ENCODE data around the gene SON. TPM values are rescaled to one million over a fixed set of nuclear protein-coding genes. Genes with fewer than 3 reads are reported as not detected.

SON gene
- total and polyA plus RNA-seq, 2 of the 13 experiments (the other 11 are each of a cell fraction or from before 2014, with no cell fraction given), result 61.3 to 78.3 TPM

GRCh38 chr21:33544451-33545195, 1.8 kb downstream of the SON start:
- Histone ChIP-seq H3K36me3 (replicated peaks in 1 of 2; ENCODE audit: control insufficient read depth in 1 of 2, insufficient read depth in 2 of 2, low read length in 2 of 2) (peaks cover 2 to 22% of the 10 kb centered on the region in 2 experiments; a peak in 4 of 5 replicates), H2AFZ (ENCODE audit: low read length) (no peak overlapping the region), H3K4me3 (replicated peaks in 1 of 3; ENCODE audit: insufficient read depth in 1 of 3, low read depth in 2 of 3, low read length in 3 of 3) (peak overlapping the region; percentile 85 to 98 (median 91); a peak in 5 of 6 replicates), H3K27ac (ENCODE audit: extremely low read length, insufficient read depth, low read length) (peak overlapping the region; percentile 100), H3K27me3 (ENCODE audit: control insufficient read depth in 1 of 2, insufficient read depth in 2 of 2, low read length in 2 of 2) (no peaks in the 10 kb centered on the region; a peak in 1 of 5 replicates), H3K79me2 (ENCODE audit: insufficient read depth, low read length) (peaks cover 85% of the 10 kb centered on the region), H3K9me3 (ENCODE audit: low read length) (no peaks in the 10 kb centered on the region), H3K9ac (ENCODE audit: insufficient read depth, low read depth, low read length) (peak overlapping the region; percentile 100), H3K4me1 (ENCODE audit: insufficient read depth, low read length) (peaks cover 26% of the 10 kb centered on the region), H4K20me1 (ENCODE audit: insufficient read depth, low read length) (peaks cover 55% of the 10 kb centered on the region), H3K4me2 (ENCODE audit: low read depth, low read length) (peak overlapping the region; percentile 87)
- WGBS (ENCODE audit: low lambda C conversion rate), result 3% methylated on average over 8 of the region's 8 CpGs
- intact Hi-C loops (cut with micrococcal nuclease; ENCODE audit: unreplicated experiment) (loop anchor here (2.0 to 5.0 kb wide), 3 partner anchors 14 to 63 kb away; partner anchors contain the start of gene DONSON), in situ Hi-C loops (cut with HindIII; ENCODE audit: extremely low pct_ligation_motif_present, low pct_unique_long_range_greater_than_20kb) (no loop called here)
- no peak for DNase-seq (ENCODE audit: low spot score)
- CTCF ChIA-PET (ENCODE audit: low intra/inter-chr PET ratio, low total read pairs), result no interaction called here
- TF ChIP-seq FOXO4 (CRISPR knock-in tag; conservative IDR thresholded peaks at IDR 0.05) (0 out of 2 replicates have a peak, but pooled peaks have one; percentile 21), ZBTB34 (CRISPR knock-in tag; IDR thresholded peaks at IDR 0.05) (no peak)
- FAIRE-seq, result no peak
- BruUV-seq (replicated peaks), result no TSS peak
- POLR2A ChIA-PET, result interaction anchor here (0.7 to 2.7 kb wide), 3 partner anchors 44 to 65 kb away, joined by 3 to 19 read pairs (median 5); partner anchors contain the start of genes DONSON and TMEM50B
- ATAC-seq, result no peak

All from HepG2 (cell line).